Measurements from ENCODE around the gene PFKP.
"Not testable (repeated sequence)": the region's sequence is repeated elsewhere in the genome, so short reads cannot be mapped to it uniquely, and the experiment has no call there.

PFKP gene

DNA sequence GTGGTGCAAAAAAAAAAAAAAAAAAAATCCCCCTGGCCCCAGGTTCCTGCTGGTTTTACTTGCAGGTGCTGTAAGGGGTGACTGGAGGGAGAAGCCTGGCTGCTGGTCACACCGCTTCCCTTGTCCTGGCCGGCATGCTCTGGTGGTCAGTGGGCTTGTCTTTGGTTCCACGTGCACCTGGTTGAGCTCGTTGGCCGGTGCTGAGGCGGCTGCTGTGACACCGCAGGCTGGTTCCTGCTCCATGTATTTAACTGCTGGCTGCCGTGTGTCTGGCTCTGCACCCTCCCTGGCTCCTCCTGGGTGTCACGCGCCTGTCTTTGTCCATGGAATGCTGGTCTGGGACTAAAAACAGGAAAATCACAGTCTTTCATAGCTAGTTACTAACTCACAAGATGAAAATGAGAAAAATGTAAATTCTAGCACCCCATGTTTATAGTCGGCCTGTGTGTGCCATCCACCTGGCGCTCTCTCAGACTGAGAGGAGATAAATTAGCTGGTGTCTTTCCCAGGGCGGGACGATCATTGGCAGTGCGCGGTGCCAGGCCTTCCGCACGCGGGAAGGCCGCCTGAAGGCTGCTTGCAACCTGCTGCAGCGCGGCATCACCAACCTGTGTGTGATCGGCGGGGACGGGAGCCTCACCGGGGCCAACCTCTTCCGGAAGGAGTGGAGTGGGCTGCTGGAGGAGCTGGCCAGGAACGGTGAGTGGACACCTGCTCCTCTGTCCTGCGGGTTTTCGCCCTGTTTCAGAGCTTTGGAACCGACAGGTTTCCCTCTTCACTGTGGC, 33.7 kb downstream of the PFKP start:
- DNase-seq: no peak

DNA sequence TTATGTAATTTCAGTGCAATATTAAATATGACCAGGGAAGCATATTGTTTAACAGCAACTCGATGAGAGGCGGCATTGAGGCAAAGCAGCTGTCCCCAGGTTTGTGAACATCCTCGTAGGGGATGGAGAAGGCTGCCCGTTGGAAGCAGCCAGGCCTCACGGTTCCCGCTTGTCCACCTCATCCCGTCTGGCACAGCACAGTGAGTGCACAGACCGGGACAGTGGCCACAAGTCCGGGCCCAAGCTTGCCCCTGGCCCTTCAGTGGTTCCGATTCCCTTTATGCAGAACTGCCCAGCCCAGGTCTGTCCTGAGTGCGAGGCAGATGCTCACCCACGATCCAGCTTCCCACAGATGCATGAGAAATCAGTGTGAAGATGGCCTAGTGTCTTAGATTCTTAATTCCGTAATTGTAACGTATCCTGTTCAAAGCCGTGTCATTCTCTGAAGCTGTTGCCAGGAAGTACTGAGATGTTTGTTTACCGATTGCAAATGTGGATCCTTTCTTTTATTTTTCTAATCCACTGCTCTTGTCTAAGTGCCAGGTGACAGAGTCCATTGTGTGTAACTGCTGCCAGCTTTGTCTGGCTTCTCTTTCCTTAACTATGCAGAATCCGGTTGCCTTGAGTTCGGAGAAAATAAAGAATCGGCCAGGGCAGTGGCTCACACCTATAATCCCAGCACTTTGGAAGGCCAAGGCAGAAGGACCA, 35.5 kb downstream of the PFKP start:
- DNase-seq: no peak

DNA sequence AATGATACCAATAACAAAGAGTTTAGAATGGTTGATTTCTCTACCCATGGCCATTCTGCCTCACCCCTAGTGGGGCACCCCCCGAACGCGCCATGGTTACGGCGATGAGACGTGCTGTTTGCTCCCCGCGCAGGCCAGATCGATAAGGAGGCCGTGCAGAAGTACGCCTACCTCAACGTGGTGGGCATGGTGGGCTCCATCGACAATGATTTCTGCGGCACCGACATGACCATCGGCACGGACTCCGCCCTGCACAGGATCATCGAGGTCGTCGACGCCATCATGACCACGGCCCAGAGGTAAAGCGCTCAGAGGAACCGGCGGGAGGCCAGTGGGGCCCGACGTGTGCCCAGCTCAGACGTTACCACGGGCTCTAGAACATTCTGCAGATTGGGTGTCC, 36.3 kb downstream of the PFKP start:
- no peak for DNase-seq

DNA sequence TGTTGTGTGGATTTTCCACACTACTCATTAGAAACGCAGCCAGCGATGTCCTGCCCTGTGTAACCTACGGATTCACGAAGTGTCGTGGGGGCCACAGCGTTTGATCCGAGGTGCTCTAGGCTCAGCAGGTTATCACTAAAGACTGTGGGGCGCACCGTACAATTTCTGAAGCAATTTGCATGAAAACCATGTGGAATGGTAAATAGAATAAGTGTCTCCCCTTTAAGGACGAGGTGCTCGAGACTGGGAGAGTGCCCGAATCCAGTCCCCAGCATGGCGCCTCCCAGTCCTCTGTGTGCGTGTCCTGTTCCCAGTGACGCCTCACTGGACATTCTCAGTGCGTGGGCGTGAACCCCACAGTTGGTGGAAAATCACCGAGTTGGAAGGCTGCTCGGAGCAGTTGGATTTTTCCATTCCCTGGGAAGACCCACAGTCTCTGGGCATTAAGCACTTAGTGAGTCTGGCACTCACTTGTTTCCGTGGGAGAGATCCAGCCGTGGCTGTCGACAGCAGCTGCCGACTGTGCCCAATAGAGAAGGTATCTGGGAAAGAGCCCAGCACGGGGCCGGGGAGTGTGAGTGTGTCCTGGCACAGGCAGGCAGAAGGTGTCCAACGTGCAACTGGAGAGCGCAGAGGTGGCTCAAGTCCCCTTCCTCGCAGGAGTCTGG, 37.0 kb downstream of the PFKP start:
- no peak for DNase-seq

DNA sequence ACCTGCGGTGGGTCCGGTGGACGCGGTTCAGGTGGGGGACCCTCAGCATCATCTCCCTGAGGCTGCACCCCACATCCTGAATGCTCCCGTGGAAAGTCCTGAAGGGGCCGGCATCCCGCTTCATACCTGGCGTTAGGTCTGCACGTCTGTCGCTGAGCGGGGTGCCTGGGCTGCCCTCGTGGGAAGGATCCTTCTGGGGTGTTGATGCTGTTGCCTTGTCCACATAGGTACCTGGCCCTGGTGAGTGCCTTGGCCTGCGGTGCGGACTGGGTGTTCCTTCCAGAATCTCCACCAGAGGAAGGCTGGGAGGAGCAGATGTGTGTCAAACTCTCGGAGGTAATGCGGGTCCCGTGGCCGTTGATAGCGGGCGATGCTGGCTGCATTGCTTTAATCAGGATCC, 37.8 kb downstream of the PFKP start:
- DNase-seq: no peak

DNA sequence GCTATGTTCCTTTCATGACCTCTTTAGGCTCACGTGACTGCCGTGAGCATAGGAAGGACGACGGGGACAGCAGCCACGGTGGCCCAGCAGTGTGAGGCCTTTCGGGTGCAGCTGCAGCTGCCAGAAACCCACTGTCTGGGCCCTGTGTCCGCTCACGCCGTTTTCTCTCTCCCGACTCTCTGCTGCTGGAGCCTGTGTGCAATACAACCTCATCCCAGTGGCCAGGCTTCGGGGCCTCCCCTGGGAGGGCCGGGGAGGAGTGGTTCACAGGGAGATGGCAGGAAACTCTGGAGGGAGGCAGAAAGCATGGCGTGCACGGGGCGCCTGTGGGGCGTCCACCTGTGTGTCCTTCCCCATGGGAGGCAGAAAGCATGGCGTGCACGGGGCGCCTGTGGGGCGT, 38.6 kb downstream of the PFKP start:
- no peak for DNase-seq

DNA sequence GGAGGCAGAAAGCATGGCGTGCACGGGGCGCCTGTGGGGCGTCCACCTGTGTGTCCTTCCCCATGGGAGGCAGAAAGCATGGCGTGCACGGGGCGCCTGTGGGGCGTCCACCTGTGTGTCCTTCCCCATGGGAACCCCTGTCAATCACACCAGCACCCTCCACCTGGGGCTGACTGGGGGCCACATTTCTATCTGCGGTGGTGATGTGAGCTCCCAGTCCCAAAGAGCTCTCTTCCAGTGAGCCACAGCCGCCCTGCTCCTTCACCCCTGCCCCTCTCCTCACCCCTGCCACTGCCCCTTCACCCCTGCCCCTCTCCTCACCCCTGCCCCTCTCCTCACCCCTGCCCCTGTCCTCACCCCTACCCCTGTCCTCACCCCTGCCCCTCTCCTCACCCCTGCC, 39.0 kb downstream of the PFKP start:
- not testable (repeated sequence) for DNase-seq

DNA sequence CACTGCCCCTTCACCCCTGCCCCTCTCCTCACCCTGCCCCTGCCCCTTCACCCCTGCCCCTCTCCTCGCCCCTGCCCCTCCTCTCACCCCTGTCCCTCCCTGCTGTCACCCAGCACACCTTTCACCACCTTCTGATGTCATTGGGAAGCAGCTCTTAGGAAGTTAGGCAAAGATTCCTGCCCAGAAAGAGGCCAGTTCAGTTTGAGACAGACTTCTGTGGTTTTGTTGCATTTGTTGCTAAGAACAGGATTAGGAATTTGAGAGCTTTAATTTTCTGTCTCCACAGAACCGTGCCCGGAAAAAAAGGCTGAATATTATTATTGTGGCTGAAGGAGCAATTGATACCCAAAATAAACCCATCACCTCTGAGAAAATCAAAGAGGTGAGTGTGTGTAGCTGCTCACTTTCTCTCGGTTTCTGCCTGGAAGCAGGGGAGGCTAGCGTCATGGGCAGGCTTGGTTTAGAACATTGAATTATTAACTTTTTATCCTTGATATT, 39.6 kb downstream of the PFKP start:
- DNase-seq: no peak

DNA sequence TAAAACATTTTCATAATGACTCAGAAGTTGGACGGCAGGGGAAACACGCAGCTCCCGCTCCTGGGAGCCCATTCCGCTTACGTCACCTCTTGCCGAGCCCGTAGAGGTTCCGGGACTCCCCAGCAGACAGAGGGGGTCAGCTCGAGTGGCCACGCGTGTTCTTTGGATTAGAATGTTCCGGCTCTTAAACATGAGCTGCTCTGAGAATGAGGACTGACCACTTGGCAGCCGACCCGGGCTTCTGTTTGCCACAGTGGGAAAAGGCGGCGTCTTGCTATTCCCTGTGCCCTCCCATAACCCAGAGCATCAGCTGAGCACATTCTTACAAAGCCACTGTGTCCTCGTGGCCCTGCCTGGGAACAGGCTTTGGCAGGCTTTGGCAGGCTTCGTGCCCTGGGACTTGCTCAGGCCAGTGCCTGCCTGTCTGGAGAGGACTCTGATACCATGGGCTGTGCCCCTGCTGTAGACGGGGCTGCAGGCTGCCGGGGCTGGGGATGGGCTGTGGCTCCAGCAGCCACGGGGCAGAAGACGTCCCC, 40.1 kb downstream of the PFKP start:
- no peak for DNase-seq

DNA sequence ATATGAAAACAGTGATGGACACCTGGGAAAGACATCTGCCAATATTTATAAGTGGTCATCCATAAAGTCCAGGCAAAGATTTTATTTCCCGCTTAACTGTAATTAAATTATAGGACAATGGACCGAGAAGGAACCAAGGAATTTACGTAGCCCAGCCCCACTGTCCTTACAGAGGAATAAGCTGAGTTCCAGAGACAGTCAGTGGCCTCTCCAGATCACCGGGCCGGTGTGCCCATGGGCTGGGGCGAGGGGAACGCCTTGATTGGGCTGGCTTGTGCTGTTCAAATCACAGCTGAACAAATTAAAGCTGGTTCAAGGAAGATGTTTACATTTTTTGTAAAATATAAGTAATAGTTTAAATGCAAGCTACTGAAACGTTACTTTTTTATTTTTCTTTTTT, 40.7 kb downstream of the PFKP start:
- no peak for DNase-seq

DNA sequence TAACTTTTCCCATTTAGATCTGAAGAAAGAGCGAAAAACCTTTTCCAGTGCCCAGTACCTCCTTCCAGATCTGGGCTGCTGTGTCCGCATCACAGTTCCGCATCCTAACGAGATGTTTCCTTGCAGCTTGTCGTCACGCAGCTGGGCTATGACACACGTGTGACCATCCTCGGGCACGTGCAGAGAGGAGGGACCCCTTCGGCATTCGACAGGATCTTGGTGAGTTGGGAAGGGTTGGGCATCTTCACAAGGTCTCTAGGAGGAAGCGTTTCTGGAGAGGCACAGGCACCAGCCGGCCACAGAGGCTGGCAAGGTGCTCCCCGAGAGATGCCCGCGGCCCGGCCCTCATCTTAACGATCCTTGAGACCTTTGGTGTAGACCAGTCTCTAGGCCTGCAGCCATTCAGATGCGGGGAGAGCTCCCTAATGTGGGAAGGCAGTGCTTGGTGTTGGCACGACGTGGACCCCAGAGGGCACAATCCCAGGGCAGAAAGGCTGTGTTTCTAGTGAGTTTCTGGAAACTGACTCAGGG, 41.3 kb downstream of the PFKP start:
- no peak for DNase-seq

DNA sequence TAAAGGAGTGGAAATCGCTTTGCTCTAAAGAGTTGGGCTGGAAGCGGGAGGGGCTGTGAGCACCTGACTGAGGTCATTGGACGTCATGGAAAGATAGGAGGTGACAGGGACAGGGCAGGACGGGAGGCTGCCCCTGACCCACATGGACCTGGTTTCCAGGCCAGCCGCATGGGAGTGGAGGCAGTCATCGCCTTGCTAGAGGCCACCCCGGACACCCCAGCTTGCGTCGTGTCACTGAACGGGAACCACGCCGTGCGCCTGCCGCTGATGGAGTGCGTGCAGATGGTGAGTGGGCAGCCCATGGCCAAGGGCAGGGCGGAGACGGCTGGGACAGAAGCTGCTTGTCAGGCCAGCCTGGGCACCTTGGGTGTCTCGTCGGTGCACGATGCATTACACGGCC, 41.8 kb downstream of the PFKP start:
- no peak for DNase-seq

DNA sequence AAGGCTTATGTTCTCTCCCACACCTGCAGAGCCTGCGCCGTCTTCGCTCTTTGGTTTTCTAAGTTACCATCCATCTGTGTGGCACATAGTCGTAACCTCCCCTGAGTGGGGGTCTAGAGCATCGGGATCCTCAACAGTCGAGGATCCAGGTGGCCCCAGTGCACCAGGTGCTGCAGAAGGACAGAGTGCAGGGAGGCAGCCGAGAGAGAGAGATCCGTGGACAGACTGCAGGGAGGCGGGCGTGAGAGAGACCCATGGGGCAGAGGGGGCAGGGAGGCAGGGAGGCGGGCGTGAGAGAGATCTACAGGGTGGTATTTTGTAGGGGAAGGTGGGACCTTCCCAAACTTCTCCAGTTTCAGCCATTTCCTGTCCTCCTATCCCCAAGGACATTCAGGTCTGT, 42.3 kb downstream of the PFKP start:
- DNase-seq: no peak

DNA sequence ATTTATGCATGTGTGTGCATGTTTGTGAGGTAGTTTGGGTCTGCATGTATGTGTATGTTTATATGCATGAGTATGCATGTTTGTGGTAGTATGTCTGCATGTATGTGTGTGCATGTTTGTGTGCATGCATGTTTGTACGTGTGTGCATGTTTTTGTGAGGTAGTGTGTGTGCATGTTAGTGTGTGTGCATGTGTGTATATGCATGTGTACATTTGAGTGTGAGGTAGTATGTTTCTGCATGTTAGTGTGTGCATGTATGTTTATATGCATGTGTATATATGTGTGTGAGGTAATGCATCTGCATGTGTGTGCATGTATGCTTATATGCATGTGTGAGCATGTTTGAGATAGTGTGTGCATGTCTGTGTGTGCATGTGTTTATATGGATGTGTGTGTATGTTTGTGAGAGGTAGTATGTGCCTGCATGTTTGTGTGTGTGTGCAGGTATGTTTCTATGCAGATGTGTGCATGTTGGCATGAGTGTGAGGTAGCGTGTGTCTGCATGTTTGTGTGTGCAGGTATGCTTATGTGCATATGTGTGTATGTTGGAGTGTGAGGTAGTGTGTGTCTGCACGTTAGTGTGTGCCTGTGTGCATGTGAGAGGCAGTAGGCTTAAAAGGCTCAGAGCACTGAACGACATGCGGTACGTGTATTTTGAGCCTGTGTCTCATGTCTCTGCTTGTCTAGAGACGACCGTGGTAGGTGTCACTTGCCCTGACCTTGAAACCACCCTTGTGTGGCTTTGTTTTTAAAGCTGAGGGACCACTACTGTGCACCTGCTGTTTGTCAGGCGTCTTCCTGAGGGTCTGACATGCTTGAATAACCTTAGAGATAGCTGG, 43.7 kb downstream of the PFKP start:
- no peak for DNase-seq

DNA sequence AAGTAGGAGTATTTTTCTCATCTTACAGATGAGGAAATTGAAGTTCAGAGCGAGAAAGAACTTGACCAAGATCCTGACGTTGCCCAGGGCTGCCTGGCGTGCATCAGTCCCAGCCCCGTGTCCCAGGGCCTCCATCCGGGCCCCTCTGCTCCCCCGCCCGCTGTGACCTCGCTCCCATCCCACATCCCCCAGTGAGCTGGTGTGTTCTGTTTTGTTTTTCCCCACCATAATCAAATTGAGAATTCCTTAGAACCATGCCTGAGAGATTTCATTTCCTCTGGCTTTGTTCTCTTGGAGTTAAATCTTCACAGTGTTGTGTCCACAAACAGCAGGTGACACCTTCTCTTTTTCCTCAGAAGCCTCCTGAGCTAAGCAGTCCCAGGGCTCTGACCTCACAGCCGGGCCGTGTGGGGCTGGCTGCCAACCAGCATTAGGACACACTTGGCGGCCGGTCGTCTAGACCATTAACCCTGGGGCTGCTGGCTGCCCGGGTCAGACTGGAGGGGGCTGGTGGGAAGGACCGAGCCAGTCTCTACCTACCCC, 44.3 kb downstream of the PFKP start:
- DNase-seq: no peak

DNA sequence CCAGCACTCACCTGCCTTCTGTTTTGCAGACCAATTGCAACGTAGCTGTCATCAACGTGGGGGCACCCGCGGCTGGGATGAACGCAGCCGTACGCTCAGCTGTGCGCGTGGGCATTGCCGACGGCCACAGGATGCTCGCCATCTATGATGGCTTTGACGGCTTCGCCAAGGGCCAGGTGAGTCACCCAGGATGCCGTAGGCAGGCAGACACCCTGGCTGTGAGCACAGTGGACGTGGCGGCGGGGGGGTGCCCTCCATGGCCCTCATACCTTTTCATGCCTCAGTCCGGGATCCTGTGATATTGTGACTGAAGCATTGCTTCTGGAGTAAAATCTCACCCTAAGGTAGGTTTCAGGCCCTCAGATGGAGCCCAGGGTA, 46.0 kb downstream of the PFKP start:
- DNase-seq: no peak

DNA sequence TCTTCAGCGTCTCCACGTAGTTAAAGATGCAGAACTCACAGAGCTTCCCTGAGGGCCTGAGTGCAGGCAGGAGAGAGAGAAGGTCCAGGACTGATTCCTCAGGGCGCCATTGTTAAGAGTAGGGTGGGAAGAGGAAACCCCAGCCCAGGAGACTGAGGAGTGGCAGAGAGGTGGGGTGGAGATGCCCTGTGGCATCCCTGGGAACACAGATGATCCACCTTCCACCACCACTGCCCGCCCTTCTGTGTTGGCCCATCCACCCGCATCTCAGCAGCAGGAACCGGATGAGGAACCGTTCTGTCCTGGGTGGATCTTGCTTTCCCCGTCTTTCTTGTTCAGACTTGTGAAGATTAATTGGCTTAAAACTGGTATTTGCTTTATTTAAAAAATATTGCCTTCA, 48.3 kb downstream of the PFKP start:
- no peak for DNase-seq

DNA sequence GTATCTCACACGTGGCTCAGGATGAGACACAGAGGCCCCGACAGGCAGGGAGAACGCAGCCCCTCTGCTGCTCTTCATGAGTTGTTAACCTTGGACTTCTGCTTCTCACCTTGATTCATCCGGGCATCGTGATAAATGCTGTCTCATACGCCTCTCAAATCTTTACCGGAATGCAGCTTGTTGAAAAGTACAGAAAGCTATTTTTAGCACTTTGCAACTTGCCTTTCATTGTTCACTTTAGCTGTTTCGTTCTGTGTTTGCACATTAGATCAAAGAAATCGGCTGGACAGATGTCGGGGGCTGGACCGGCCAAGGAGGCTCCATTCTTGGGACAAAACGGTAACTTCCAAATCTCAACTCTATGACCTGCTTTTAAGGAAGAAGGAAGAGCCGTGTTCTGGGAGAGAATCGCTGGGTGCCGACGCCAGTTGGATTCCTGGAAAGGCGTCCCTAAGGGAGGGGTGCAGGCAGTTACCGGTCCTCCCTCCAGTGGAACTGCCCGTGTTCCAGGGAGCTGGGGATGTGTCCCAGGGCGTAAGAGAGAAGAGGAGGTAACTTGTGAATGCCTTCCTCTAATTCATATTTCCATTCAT, 49.3 kb downstream of the PFKP start:
- DNase-seq: no peak

DNA sequence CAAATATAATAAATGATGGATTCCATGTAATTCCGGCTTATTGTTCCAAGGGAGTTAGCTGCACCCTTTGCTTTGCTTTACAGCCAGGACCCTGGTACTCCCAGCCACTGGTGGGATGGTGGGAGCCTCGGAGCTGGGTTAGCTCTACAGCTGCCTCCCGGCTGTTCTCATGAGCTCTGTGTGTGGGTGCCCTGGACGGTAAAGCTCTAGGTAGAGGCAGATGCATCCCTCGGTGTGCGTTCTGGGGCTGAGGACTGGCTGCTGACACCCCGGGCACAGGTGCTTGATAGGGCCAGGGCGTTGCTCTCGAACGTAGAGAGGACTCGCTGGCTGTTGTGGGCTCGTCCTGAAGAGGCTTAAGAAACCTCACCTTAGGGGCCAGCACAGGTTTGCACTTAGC, 50.1 kb downstream of the PFKP start:
- DNase-seq: no peak

DNA sequence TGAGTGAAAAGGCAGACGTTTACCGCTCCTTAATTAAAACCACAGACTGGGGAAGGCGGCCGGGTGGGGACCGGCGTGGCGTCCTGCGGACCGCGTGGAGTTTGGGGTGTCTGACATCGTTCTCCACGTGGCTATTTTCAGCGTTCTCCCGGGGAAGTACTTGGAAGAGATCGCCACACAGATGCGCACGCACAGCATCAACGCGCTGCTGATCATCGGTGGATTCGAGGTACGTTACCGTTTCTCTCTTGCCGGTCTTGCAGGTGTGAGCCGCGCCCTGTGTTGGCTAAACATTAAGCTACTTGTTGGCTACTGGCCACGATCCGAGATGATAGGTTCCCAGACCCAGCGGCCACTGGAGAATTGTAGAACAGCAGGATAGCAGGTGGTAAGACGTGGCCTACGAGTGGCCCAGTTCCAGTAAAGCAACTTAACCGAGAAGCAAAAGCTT, 51.3 kb downstream of the PFKP start:
- no peak for DNase-seq

DNA sequence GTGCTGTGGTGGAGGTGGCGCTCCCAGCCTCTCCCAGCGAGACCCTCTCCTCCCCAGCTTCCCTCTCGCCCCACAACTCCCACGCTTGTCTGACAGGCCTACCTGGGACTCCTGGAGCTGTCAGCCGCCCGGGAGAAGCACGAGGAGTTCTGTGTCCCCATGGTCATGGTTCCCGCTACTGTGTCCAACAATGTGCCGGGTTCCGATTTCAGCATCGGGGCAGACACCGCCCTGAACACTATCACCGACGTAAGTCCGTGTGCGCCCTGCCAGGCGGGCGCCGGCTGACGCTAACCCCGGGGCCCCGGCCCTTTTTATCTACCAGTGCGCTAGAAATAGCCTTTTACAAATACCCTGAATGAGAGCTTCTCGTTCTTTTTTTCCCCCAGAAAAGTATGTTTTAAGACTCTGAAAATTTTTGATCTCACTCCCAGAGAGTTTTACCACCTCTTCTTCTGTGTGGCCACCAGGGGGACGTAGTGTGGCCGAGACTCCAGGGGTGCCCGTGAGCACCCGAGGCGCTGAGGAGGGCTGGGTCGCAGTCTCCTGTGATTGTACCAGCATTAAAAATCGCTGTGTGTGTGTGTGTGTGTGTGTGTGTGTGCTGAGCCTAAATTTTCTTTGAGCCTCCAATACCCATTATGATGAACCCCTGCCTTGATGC, 52.6 kb downstream of the PFKP start:
- DNase-seq: no peak
